Limb (tissue), 2 donors: ENCODE results near the gene SYVN1.

ENCODE experiments used
- DNase-seq, 2 donors: peaks; one replicate each; pipeline ENCODE4 v3.0.0-alpha.2; 2016; ENCODE audit errors: extremely low spot score in 2 of 2

SYVN1 gene

DNA sequence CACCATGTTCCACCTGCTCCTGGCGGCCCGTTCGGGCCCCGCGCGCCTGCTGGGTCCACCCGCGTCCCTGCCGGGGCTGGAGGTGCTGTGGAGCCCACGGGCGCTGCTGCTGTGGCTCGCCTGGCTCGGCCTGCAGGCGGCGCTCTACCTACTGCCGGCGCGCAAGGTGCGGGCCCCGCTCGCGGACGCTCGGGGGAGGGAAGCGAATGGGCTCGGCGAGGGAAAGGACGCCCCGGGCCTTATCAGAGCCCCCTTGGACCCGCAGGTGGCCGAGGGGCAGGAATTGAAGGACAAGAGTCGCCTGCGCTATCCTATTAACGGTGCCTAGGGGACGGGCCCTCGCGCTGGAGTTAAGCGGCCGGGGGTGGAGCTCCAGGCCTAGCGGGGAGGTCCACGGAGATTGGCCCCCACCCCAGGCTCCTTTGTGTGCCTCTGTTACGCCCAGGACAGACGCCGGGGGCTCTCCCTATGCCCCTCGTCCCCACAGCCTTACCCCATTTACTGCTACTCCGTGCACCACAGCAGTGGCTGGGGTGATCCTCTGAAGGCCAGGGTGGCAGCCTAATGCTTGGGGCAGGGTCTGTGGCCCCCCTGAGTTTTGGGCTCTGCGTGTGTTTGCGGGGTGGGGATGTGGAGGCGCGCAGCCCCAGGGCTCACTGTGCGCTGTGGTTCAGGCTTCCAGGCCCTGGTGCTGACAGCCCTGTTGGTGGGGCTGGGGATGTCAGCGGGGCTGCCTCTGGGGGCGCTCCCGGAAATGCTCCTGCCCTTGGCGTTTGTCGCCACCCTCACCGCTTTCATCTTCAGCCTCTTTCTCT, 21.6 kb downstream of the SYVN1 start:
- DNase-seq: peak in 1 of 2 donors; percentile 81

DNA sequence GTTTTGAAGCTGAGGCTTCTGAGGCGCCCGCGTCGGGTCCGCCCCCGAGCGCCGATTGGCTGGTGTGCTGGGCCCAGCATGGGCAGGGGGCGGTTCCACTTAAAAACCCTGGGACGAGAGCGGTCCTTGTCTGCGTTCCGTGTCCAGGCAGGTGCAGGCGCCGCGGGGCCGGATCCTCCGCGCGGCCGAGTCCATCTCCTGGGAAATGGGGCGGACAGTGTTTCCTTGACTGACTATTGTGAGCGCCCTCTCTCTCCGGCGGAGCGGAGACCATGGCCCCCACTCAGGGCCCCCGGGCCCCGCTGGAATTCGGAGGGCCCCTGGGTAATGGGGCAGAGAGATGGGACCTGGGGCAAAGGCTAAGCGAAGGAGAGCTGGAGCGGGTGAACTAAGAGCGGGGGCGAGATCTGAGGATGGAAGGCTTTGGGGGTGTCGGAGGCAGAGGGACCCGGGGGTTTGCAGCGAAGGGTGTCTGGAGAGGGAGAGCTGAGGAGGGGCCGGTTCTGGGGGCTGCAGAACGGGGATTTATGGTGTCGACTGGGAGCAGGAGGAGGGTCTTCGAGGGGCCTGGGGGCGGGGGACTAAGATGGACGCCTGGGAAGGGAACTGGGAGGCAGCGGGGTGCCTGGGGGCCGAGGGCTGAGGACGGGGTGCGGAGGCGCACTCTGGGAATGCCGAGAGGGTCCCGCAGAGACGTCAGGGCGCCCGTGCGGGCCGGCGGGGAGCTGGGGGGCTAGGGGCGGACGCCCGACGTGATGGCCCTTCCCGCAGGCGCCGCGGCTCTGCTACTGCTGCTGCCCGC, 22.4 kb downstream of the SYVN1 start, which contains the start of gene TM7SF2:
Gene TM7SF2, plus strand, starts transcription at position 129 of the 802 bp plus-strand sequence. Its CDS starts 144 bp downstream, at position 273.
- DNase-seq: peak; percentile 85 to 93

DNA sequence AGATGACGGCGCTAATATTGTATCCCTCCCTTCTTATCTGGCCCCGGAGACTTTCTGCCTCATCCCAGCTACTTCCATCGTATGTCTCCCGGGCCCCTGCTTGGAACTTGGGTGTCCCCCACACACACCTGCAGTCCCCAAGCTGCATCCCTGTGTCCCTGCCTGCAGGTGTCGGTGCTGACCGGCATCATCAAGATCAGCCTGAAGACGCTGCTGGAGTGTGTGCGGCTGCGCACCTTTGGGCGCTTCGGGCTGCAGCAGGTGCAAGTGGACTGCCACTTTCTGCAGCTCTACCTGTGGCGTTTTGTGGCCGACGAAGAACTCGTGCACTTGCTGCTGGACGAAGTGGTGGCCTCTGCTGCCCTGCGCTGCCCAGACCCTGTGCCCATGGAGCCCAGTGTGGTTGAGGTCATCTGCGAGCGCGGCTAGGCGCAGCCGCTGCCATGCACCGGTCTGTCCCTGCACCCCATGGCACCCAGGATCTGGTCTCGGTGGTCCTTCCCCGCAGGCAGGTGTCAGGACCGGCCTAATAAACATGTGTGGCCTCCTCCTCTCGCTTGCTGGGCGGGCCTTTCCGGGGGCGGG, 23.1 kb downstream of the SYVN1 start:
- no peak for DNase-seq

DNA sequence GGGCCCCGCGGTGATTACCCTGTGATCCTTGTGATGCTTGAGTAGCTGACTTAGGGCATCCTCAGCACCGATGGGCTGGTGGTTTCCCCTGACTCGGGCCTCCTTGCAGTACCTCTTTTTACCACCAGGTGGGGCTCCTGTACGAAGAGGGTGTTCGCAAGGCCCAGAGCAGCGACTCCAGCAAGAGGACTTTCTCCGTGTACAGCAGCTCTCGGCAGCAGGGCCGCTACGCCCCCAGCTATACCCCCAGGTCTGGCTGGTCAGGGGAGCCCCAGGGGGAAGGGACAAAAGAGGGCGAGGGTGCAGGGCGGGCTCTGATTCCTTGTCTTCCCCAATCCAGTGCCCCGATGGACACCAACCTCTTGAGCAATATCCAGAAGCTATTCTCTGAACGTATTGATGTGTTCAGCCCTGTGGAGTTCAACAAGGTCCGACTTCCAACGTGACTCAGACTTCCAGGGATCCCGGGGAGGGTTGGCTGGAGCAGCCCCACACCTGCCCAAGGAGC, 23.9 kb downstream of the SYVN1 start:
- DNase-seq: peak; percentile 82 to 94

DNA sequence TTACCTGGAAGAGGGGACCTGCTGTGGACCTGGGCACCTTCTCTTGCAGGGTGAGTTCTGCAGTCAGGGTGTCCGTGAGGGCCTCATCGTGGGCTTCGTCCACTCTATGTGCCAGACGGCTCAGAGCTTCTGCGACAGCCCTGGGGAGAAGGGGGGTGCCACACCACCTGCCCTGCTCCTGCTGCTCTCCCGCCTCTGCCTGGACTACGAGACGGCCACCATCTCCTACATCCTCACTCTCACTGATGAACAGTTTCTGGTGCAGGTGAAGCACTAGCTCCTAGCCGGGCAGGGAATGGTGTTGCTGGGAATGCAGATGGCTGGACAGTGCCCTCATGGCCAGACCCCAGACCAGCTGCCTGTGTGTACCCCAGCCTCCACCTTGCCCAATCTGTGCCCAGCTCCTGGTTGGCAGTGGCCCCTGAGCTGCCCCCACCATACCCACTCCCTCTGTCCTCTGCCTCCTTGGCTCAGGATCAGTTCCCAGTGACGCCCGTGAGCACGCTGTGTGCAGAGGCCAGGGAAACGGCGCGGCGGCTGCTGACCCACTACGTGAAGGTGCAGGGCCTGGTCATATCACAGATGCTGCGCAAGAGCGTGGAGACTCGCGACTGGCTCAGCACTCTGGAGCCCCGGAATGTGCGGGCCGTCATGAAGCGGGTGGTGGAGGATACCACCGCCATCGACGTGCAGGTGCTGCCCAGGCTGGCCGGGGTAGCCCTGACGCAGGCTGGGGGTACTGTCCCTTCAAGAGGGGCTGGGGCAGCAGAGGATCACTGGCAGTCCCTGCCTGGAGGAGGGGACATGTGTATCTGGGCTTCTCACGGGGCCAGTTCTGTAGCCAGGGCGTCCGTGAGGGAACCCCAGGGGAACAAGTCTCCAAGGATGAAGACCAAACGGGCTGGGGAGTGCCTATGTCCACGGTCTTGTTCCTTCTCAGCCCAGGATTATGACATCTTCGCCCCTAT, 24.8 kb downstream of the SYVN1 start:
- DNase-seq: no peak

DNA sequence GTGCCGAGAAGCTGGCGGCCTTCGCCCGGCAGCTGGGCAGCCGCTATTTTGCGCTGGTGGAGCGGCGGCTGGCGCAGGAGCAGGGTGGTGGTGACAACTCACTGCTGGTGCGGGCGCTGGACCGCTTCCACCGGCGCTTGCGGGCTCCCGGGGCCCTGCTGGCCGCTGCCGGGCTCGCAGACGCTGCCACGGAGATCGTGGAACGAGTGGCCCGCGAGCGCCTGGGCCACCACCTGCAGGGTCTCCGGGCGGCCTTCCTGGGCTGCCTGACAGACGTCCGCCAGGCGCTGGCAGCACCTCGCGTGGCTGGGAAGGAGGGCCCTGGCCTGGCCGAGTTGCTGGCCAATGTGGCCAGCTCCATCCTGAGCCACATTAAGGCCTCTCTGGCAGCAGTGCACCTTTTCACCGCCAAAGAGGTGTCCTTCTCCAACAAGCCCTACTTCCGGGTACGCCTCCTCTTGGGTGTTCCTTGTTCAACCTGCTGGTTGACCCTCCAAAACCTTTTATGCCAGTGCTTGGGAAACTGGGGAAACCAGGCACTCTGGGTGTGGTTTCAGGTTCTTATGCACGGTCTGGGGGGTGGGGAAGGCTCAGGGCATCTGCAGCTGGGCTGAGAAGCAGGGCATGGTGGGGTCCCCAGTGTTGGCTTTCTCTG, 25.7 kb downstream of the SYVN1 start:
- no peak for DNase-seq

DNA sequence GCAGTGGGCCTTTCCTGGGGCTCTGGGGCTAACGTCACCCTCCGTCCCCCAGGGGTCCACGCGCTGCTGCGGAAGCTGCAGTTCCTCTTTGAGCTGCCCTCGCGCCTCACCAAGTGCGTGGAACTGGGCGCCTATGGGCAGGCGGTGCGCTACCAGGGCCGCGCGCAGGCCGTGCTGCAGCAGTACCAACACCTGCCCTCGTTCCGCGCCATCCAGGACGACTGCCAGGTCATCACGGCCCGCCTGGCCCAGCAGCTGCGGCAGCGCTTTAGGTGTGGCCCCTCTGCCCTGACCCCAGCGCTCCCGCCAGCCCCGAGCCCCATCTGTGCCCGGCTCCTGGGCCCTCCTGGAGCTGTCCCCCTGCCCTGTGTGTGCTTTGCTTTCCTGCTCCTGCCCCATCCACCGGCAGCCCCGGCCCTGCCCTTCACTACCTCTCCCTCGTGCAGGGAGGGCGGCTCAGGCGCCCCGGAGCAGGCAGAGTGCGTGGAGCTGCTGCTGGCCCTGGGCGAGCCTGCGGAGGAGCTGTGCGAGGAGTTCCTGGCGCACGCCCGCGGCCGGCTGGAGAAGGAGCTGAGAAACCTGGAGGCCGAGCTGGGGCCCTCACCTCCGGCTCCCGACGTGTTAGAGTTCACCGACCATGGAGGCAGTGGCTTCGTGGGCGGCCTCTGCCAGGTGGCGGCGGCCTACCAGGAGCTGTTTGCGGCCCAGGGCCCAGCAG, 26.4 kb downstream of the SYVN1 start:
- DNase-seq: no peak

DNA sequence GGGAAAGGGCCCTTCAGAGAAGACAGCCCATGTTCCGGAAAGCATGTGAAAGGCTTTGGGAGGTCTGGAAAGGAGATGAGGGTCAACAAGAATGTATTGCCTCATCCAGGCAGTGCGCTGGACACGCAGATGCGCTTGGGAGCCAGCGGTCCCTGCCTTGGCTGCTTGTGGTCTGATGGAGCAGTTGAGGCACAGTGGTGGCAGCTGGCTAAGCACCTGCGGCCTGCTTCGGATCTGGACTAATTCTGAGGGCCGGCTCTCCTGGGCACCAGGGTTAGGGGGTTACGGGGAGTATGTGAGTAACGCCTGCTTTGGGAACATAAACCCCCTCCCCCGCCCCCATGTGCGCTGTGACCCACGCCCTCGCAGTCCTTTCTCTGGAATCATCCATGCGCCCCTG, 27.2 kb downstream of the SYVN1 start:
- DNase-seq: no peak

DNA sequence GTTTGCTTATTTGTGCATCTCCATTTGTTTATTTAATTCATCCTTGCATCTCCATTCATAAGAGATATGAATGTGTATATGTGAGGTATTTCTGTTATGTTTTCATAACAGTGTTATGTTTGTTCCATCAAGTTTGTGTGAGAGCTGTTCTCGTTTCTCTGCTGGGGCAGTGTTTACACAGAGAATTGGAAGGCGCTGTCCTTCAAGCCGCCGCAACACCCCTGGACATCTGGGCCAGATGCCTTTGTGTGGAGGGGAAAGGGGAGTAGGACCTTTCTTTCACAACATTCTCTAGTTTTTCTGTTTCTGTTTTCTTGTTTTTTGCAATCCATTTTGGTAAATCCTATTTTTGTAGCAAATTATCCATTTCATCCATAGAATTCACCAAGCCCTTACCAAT, 29.7 kb downstream of the SYVN1 start:
- DNase-seq: no peak

DNA sequence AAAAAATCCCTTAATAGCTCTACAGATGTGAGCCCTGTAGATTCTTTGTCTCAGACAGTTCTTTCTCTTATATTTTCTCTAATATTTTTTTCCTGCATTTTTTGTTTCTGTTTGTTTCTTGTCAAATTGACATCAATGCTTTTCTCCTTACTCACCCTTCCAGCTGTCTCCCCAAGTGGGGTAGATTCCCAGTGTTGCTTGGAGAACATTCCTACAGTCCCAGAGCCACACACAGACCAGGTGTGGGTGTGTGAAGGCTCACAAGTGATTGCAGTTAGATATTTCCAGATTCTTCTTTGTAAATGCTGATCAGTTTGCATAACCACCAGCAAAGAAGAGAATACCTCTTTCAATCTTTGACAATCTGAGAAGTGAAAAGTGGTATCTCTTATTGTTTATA, 30.8 kb downstream of the SYVN1 start:
- no peak for DNase-seq

DNA sequence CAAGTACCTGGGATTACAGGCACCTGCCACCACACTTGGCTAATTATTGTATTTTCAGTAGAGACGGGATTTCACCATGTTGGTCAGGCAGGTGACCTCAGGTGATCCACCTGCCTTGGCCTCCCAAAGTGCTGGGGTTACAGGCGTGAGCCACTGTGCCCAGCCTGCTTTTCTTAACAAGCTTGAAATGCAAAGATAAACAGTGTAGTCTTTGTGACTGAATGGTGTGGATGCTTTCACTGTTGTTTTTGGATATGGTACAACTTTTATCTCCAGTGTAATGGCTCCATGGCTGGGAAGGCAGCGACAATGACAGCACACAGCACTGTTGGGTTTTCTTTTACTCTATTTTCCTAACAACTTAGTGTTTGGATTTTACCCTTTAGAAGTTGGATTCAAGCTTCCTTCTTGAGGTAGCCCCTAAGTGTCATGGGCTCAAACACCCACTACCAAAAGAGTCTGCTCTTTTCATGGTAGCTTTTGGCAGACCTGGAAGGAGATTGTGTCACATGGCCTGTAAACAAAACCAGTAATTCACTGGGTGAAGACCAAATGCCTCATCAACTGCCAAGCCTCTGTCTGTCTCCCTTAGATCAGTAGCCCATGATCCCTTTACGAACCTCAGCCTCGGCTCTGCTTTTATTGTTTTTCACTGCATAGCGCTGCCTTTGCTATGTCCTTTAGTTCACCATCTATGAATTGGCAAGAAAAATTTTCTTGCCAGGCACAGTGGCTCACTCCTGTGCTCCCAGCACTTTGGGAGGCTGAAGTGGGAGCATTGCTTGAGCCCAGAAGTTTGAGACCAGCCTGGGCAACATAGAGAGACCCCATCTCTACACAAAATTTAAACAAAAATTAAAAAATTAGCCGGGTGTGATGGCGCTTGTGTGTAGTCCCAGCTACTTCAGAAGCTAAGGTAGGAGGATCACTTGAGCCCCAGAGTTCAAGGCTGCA, 31.9 kb downstream of the SYVN1 start:
- DNase-seq: no peak

DNA sequence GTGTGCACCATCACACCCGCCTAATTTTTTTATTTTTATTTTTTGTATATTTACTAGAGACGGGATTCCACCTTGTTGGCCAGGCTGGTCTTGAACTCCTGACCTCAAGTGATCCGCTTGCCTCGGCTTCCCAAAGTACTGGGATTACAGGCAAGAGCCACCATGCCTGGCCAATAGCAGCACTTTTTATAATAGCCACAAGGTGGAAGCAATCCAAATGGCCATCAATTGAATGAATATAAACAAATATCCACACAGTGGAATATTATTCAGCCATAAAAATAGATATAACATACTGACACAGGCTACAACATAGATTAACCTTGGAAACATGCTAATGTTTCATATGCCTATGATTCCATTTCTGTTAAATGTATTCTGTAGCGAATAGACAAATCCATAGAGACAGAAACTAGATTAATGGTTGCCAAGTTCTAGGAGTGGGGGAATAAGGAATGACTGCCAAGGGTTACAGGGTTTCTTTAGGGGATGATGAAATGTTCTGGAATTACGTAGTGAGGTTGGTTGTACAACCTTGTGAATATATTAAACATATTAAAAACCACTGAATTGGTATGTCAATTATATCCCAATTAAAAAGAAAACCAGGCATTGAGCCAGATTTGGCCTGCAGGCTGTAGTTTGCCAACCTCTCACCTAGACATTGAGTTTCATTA, 33.5 kb downstream of the SYVN1 start:
- no peak for DNase-seq

DNA sequence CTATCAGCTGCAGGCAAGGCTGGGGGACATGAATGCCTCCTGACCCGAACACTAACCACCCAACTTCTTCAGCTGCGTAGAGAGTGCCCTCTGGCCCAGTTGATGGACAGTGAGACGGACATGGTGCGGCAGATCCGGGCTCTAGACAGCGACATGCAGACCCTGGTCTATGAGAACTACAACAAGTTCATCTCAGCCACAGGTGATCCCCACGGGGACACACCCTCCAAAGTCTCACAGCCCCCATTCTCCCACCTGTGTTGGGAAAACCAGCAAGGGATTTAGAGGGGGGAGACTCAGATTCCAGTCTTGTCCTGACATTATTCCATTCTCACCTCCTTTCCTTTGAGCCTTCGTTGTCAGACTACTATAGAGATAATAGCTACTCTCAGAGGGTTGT, 37.4 kb downstream of the SYVN1 start:
- no peak for DNase-seq

DNA sequence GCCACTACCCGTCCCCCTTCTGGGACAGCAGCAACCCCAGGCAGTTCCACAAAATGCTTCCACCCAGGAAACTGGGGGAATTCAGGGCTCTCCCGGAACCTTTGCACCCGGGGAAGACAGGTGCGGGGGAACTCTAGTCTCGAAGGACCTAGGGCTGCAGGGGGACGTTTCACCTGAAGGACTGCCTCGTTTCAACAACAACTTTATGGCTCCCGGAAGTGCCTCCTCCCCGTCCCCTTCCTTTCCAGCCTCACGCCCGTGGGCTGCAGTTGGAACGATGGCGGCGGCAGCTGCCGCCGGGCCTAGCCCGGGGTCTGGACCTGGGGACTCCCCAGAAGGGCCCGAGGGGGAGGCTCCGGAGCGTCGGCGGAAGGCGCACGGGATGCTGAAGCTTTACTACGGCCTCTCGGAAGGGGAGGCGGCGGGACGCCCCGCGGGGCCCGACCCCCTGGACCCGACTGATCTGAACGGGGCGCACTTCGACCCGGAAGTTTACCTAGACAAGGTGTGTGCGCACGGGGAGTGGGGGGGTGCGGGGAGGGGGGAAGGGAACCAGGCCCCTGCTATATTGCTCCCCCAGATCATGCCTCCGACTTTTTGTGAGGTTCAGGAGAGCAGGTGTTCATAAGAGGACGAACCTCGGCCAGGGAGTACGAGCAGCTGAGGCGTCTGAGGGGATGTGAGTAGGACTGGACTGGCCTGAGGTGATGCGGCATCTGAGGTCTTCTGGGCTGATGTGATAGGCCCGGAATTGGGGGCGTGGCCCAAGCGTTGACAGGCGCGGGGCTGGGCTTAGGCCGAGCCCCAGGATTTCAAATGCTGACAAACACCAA, 38.1 kb downstream of the SYVN1 start, which contains the start of gene VPS51:
Gene VPS51, plus strand, starts transcription at position 241 of the 833 bp plus-strand sequence. Its CDS starts 37 bp downstream, at position 278.
- DNase-seq: peak; percentile 87 to 91

DNA sequence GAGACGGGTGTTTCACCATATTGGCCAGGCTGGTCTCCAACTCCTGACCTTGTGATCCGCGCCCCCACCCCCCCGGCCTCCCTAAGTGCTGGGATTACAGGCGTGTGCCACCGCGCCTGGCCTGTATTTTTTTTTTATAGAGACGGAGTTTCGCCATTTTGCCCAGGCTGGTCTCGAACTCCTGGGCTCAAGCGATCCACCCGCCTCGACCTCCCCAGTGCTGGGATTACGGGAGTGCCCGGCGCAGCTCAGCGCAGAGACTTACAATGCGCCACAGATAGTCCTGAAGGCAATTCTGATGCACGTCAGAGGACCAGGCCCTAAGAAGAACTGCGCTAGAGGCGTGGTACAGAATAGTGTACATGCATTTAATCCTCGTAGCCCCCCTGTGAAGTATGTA, 38.9 kb downstream of the SYVN1 start:
- DNase-seq: no peak

DNA sequence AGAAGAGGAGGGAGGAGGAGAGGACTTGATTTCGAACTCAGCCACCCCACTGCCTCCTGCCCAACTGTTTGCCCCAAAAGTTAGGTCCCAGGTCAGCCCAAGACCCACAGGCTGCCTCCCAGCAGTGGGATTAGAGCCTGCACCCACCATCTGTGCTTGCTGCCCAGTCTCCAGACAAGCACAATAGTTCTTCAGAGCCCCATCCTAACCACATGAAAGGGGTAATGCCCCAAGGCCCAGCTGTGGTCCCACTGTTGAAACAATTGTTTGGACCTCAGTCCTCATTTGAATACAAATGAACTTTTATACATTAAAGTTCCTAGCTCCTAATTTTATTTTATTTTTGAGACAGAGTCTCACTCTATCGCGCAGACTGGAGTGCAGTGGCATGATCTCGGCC, 43.7 kb downstream of the SYVN1 start:
- no peak for DNase-seq

DNA sequence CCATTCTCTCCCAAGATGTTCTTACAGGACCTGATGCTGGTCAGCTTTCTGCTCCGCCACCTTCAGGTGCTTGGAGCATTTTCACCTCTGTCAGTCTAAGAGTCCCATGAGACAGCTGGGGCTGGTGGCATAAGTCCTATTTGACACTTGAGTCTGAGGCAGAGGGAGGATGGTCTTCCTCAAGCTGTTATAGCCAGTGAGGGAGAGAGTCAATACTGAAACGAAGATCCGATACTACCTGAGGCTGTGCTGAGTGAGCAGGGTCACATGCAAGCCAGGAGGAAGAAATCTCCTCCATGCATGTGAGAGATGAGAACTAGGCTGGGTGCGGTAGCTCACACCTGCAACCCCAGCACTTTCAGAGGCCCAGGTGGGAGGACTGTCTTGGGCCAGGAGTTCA, 44.7 kb downstream of the SYVN1 start:
- DNase-seq: no peak
